Bronchial epithelial cell (primary cell): ENCODE results near the gene BAHCC1. TPM values are rescaled to one million over a fixed set of nuclear protein-coding genes. Genes with fewer than 3 reads are reported as not detected.

Source experiments
- DNase-seq: peaks from one replicate; pipeline ENCODE4 v3.0.0-alpha.2; 2010; ENCODE audit warnings: low read depth
- FAIRE-seq: peaks from 2 replicates; lab custom pipeline; 2011; peaks lifted over from hg19 to GRCh38; lab: Jason Lieb, UNC
- H3K27me3 ChIP-seq: 2 replicates; pipeline ENCODE4 v1.5.1; 2011; ENCODE audit warnings: low read length; ENCODE audit not compliant: control insufficient read depth, insufficient read depth
- H3K36me3 ChIP-seq: 2 replicates; pipeline ENCODE4 v1.5.1; 2011; ENCODE audit warnings: low read length; ENCODE audit not compliant: control insufficient read depth, insufficient read depth
- H3K4me3 ChIP-seq: 2 replicates; pipeline ENCODE4 v1.5.1; 2011; ENCODE audit warnings: mild to moderate bottlenecking, low read depth, low read length, control low read depth
- total RNA-seq: library from RNA; depleted of rRNA; stranded (reverse); fragments of >200 nt; gene quantifications from 2 replicates; pipeline ENCODE4 v1.2.1, GENCODE V29; 2014
- TF ChIP-seq, protein P1 (sequence below): IDR thresholded peaks from 2 replicates; pipeline ENCODE4 v1.5.1; 2011; ENCODE audit warnings: mild to moderate bottlenecking, moderate library complexity, low read length, control low read depth, inconsistent platforms; ENCODE audit not compliant: insufficient read depth, severe bottlenecking

BAHCC1 gene
- total RNA-seq, 1 donor from 2014 or later: 0.79 TPM

DNA sequence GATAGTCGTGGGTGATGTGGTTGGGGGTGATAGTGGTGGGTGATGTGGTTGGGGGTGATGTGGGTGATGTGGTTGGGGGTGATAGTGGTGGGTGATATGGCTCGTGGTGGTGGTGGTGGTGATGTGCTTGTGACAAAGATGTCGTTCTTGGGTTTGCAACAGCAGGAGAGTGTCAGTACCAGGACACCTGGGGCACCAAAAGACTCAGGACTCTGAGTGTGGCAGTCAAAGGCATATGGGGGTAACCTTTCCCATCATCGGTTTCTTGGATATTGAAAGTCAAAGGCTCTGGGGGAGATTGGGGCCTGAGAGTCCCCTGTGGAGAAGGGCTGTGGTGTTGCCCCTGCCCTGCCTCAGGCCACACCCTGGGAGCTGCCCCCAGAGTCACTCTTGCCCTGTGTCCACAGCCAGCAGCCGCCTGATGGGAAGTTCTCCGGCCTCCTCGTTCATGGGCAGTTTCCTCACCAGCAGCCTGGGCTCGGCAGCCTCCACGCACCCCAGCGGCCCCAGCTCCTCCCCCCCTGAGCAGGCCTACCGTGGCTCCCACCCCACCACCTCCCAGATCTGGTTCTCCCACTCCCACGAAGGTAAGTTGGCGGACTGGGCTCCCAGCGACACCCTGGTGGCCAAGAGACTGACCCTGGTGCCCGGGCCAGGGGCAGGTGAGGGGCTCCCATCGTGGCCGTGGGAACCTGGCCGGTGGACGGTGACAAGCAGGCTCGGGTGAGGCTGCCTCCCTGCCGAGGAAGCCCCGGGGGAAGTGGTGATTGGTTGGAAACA is 31.3 kb downstream of the BAHCC1 start:
- no peak for FAIRE-seq
- TF ChIP-seq, protein P1, sequence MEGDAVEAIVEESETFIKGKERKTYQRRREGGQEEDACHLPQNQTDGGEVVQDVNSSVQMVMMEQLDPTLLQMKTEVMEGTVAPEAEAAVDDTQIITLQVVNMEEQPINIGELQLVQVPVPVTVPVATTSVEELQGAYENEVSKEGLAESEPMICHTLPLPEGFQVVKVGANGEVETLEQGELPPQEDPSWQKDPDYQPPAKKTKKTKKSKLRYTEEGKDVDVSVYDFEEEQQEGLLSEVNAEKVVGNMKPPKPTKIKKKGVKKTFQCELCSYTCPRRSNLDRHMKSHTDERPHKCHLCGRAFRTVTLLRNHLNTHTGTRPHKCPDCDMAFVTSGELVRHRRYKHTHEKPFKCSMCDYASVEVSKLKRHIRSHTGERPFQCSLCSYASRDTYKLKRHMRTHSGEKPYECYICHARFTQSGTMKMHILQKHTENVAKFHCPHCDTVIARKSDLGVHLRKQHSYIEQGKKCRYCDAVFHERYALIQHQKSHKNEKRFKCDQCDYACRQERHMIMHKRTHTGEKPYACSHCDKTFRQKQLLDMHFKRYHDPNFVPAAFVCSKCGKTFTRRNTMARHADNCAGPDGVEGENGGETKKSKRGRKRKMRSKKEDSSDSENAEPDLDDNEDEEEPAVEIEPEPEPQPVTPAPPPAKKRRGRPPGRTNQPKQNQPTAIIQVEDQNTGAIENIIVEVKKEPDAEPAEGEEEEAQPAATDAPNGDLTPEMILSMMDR: no peak
- peaks cover 4% of the 10 kb centered on the region for H3K27me3 ChIP-seq
- no peak overlapping the region for H3K4me3 ChIP-seq
- DNase-seq: no peak
- no peaks in the 10 kb centered on the region for H3K36me3 ChIP-seq

DNA sequence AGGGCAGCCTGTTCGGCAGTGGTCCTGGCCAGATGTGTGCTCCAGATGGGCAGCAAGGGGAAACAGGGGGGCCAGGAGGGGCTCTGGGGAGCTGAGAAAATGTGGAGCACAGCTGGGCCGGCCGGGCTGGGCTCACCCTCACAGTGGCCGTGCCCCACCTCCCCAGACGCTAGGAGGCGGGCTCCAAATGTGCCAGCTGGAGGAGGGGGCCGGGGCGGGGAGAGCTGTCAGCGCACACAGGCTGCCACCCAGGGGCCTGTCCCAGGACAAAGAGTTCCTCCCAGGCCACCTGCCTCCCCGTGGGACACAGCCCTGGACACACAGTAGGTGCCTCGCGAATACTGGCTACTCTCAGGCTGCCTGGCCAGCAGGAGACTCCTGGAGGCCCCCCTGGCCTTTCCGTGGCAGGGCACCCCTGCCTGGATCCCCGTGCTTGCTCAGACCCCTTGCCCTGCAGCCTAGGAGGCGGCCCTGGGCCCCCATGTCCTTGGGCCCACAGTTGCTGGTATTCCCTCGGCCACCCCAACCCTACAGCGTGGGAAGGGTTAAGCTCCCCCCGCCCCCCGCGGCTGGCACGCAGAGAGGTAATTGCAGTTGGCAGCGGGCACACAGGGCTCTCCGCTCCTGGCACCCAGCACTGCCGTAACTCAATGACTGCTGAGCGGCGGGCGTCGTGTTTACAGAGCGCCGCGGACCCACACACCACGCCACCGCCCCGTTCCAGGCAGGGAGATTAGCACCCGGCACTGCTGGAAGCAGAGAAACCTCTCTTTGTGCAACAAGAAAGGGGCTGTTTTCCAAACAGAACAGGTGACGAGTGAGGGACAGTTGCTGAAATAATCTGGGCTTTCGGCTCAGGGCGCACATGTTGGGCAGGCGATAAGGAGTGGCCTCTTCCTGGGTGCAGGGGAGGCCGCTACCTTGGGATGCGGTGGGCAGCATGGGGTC is 32.2 kb downstream of the BAHCC1 start:
- TF ChIP-seq, protein P1: no peak
- Histone ChIP-seq H3K36me3 (no peaks in the 10 kb centered on the region), H3K27me3 (peaks cover 4% of the 10 kb centered on the region), H3K4me3 (no peak overlapping the region)
- DNase-seq (no peak), FAIRE-seq (no peak)

DNA sequence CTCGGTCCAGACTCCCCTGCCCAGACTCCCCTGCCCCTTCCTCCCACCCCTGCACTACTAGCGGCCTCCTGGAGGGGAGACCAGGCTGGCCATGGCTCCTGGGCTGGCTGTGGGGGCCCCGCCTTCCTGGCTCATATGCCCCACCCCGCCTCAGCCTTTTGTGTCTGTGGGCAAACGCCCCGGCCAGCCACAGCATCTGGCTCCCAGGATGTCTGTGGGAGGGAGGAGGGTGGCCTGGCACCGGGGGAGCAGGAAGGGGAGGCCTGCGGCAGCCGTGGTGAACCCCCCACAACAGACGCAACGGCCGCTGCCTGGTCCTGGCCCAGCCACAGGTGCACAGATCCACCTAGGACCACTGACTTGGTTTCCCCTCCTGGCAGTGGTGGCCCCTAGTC is 32.9 kb downstream of the BAHCC1 start:
- FAIRE-seq (no peak), DNase-seq (no peak)
- Histone ChIP-seq H3K27me3 (peaks cover 4% of the 10 kb centered on the region), H3K36me3 (no peaks in the 10 kb centered on the region), H3K4me3 (no peak overlapping the region)
- TF ChIP-seq, protein P1: no peak

DNA sequence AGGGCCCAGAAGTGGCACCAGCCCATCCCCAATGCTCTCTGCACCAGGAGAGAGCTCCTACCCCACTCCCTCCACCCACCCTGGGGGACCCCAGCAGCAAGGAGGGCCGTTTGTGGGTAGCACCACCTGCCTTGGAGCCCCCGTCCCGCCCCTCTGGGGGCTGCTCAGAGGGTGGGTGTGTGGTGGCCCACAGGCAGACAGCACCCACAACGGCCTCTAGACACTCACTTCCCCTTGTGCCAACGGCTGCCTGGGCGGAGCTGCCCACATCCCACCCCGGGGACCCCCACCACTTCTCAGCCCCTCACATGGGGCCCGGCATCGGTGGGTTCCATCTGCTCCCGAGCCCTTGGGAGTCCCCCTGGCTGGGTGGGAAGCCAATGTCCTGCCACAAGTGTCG is 33.3 kb downstream of the BAHCC1 start:
- TF ChIP-seq, protein P1: no peak
- DNase-seq: no peak
- no peak overlapping the region for H3K4me3 ChIP-seq
- no peaks in the 10 kb centered on the region for H3K36me3 ChIP-seq
- FAIRE-seq: no peak
- peaks cover 7% of the 10 kb centered on the region for H3K27me3 ChIP-seq

DNA sequence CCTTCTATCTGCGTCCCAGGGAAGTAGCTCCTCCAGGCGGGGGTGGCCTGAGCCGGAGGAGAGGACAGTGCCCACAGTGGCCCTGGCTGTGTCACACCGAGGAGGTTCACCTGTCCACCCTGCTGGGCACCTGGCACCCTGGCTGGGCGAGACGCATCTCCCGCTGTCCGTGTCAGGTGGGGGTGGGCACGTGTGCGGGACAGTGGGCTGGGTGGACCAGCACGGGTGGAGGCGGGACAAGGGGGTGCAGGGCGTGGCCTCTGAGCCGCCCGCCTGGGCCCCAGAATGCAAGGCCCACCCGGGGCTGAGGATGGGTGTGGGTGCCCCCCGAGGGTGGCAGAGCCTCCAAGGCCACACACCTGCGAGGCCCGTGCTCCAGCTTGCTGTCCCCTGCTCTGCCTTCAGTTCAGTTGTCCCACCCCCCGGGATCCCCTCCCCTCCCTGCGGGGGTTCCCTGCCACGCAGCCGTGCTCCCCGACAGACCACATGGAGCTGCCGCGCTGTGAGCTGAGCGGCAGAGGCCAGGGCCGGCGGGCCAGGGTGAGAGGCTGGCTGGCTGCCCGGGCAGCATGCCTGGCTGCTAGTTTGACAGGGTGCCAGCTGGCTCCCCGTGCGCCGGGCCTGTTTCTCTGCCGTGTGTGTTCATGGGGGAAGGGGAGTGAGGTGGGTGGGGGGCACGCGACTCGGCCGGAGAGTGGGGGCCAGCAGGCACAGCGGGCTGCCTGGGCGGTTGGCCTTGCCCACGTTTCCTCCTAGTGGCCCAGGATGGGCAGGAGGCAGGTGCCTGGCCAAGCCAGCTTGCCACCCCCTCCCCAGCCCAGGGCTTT is 33.9 kb downstream of the BAHCC1 start:
- no peaks in the 10 kb centered on the region for H3K36me3 ChIP-seq

More for the DNA sequence above, 33.9 kb downstream of the BAHCC1 start:
- Histone ChIP-seq H3K4me3 (no peak overlapping the region), H3K27me3 (peaks cover 7% of the 10 kb centered on the region)
- TF ChIP-seq, protein P1: no peak
- peak; percentile 39 for DNase-seq
- FAIRE-seq: no peak
